Peyer's patch (tissue), 4 donors: ENCODE measurements around the gene PPP1R1B.

Source experiments
- POLR2A ChIP-seq, 2 donors: fragments of 450-650 bp; IDR thresholded peaks; one replicate each; pipeline ENCODE4 v1.5.1; 2017; ENCODE audit warnings: antibody characterized with exemption in 2 of 2, mild to moderate bottlenecking in 2 of 2, moderate library complexity in 2 of 2
- TF ChIP-seq, protein P1 (sequence below), 6 experiments: fragments of 450-650 bp in 4 of 6; fragments of 200-600 bp in 2 of 6; sonication (generic) in 1 of 6; IDR thresholded peaks; one replicate each; pipeline ENCODE4 v1.5.1; 2017 to 2019; ENCODE audit warnings: antibody characterized with exemption in 6 of 6, mild to moderate bottlenecking in 3 of 6, moderate library complexity in 1 of 6

- TF ChIP-seq POLR2A (IDR thresholded peaks at IDR 0.05), result no peak
- TF ChIP-seq, protein P1, sequence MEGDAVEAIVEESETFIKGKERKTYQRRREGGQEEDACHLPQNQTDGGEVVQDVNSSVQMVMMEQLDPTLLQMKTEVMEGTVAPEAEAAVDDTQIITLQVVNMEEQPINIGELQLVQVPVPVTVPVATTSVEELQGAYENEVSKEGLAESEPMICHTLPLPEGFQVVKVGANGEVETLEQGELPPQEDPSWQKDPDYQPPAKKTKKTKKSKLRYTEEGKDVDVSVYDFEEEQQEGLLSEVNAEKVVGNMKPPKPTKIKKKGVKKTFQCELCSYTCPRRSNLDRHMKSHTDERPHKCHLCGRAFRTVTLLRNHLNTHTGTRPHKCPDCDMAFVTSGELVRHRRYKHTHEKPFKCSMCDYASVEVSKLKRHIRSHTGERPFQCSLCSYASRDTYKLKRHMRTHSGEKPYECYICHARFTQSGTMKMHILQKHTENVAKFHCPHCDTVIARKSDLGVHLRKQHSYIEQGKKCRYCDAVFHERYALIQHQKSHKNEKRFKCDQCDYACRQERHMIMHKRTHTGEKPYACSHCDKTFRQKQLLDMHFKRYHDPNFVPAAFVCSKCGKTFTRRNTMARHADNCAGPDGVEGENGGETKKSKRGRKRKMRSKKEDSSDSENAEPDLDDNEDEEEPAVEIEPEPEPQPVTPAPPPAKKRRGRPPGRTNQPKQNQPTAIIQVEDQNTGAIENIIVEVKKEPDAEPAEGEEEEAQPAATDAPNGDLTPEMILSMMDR (IDR thresholded peaks at IDR 0.05), result no peak
Observed at GRCh38 chr17:39640591-39641031, 13.9 kb downstream of the PPP1R1B start.
